Stimulated activated CD4-positive, alpha-beta T cell treated with anti-CD3 and anti-CD28 coated beads, Interleukin-1b, Interleukin-23, amount 100 ng/mL, for 24 hours (primary cell): ENCODE results near the gene FREM1.

ENCODE experiments used
- DNase-seq, 4 experiments: peaks; one replicate each; pipeline ENCODE4 v3.0.0-alpha.2; 2020; ENCODE audit warnings: low read depth in 4 of 4, low spot score in 1 of 4

The FREM1 gene

DNA sequence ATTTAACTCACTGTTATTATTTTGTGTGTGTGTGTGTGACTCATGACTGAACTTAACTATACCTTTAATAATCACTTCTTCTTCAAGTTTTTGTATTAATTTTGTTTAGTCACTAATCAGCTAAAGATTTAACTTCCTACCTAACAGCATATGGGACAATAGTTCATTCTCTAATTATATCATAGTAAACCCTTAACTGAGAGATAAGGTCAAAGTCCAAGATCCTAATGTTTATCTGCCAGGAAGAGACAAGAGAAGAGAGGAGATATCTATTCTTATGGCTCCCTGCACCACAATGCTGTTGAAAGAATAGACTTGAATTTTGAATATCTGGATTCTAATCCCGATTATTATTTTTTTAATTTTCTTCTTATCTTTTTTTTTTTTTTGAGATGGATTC, 28.1 kb downstream of the FREM1 start:
- no peak for DNase-seq

DNA sequence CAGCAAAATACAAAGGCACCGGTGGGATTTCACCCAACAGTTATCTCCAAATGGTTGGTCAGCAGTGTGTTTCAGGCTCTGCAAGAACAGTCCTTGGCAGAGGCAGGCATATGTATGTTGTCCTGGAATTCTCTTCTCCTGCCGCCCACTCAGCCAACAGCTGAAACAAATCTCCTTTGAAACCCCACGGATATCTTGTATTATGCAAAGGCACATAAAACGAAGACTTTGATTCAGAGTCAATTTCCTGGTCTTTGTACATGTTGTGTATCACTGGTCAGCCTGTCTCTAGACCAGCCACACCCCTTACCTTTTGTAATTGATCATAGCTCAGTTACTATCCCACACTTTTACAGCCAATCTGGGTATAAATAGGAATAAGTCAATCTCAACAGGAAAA, 29.2 kb downstream of the FREM1 start:
- no peak for DNase-seq

DNA sequence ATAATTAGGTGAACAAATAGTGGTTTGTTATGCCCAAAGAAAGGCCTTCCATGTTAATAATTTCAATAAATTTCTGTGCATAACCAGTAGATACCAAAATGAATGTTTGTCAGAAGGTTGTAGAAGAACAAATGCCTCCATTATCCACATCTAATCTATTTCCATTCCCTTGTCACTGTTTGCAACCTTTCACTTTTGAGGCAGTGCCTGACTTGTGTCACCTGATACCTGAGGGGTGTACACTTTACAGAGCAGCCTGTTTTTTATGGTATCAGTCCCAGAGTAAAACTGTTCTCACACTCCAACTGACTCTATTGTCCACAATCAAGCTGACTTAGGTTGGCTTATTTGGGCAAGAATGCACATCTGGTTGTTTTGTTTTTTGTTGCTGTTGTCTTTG, 40.1 kb downstream of the FREM1 start:
- DNase-seq: no peak

GRCh38 chr9:14869671-14870070, 40.6 kb downstream of the FREM1 start:
- no peak for DNase-seq

DNA sequence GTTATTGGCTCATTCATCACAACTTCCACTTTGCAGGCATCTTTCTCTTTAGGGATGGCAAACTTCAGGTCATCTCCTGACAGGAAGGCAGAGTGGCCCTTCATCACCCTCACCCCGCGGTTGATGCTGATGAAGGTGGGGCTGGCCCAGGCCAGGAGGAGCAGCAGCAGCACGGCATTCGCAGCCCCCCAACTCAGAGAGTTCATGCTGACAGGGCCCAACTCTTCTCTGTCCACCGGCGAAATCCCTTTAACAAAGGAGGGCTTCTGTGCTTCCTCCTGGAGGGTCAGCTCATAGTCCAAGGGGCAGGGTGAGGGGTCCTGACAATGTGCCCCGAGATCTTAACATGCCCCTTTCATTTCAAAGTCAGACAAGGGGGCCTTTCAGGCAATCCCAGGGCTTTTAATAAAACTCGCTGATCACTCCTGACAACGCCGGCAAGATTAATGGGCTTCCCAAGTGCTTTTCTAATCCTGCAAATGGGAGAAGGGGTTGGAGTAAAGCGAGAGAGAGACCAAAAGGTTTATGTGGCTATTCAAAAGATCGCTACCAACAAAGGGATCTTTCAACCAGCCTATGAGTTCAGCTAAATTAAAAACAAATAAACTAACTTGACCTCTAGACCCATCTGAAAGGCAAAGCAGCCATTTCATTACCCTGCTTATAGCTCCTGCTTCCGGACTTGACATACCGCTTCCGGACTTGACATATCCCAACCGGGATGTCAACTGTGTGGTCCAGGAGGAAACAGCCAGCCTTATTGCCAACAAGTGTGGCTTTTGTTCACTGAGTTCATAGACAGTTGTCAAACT, 41.2 kb downstream of the FREM1 start:
- no peak for DNase-seq

GRCh38 chr9:14868418-14868771, 41.8 kb downstream of the FREM1 start:
- no peak for DNase-seq

DNA sequence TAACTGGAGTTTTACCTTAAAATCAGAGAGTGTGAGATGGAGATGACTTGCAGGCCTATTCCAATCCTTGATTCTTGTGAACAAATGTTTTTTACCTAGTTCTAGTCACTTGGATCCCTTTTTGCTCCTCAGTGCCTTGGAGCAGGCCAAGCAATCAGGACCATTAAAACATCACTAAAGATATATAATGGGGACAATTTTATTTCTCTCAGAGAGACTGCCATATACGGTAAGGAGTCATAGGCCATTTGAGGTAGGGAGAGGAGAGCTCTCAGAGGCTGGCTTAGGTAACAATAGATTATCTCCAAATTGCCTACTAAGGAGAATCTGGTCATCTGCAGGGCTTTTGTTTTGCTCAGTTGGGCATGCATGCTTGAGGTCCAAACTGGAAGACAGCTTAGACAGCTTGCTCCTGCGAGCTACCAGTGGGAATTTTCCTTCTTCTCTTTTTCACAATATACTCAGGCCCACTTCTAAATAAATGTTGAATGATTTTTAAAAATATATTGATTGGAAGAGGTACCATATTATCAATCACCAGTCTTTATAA, 44.0 kb downstream of the FREM1 start:
- no peak for DNase-seq

DNA sequence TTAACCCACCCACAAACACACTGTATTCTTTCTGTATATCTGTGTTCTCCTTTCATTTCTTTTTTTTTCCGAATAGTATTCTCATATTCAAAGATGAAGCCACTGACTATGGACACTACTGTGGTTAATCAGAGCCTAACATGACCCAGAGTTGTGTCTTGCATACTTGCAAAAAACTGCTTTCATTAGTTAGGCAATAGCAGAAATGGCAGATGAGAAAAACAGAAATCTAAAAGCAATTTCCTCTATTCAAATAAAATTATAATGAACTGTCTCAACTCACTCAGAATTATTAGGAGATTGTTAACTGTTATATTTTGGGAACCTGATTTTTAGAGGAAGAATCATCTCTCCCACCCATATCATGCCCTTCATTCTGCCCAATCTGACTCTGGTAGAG, 45.9 kb downstream of the FREM1 start:
- no peak for DNase-seq

- no peak for DNase-seq
Measured at GRCh38 chr9:14863402-14863801, 46.8 kb downstream of the FREM1 start.

DNA sequence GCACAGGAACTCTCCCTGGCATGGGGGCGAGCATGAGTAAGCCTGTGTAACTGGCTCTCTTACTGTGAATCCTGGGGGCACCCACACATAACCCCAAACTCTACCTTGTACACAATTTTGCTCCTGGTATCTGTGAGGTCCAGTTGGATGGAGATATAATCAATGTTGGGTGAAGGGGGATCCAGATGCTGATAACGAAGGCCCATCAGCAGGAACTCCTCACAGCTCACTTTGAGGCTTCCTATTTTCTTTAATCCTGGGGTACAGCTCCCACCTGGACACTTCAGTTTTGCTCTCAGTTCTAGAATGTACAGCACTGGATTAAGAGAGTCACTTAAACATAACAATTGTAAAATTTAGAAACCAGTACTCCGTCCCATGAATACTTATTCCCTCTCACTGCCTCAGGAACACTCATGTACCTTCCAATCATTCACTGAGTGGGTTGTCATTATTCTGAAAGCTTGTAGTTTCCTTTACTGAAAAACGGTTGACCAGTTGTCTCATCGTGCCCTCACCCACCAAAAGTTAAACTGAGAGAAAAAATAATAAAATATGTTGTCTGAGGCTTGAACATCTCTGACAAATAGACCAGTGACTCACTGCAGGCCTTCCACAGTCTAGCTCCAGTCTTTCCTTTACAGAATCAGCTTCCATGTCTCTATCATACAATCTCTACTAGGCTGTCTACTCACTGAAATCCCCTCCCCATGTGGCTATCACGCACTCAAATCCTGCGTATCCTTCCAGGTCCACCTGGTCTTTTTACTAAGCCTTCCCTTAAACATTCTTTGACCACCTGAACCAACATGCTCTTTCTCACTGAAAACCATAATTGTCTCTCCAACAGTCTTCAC, 52.6 kb downstream of the FREM1 start:
- no peak for DNase-seq

DNA sequence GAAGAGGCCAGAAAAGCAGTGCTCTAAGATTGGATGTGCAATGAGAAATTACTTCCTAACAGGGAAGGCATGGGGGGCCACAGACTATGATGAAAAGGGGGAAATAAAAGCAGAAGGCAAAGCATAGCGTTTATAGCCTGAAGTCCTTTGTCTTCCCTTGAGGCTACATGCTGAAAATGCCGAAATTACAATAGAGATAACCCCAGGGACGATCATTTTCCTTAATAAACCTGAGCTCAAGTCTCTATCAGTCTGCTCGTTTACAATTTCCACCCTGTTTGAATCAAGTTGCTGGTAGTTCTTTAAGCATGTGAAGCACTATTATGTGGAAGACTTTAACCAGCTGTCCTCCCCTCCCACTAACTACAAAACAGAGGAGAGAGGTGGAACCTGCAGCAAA, 60.4 kb downstream of the FREM1 start:
- no peak for DNase-seq

DNA sequence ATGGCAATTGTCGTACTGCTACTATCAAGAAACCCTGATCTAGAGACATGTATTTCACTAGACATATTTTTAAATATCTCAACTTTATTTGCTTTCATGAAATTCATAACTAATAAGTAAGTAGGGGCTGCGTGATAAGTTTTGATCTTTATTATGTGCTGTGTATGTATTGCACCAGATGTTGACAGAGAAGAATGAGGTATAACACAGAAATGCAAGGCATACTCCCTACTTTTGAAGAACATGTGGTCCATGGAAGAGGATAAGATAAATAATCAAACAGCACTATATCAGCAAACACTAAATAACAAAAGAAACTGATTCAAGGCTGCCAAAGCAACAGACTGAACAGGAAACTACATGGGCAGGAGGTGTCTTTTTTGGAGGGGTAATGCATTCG, 60.9 kb downstream of the FREM1 start:
- DNase-seq: no peak

GRCh38 chr9:14846871-14847311, 63.3 kb downstream of the FREM1 start:
- peak; percentile 34 to 44 (median 38) for DNase-seq

DNA sequence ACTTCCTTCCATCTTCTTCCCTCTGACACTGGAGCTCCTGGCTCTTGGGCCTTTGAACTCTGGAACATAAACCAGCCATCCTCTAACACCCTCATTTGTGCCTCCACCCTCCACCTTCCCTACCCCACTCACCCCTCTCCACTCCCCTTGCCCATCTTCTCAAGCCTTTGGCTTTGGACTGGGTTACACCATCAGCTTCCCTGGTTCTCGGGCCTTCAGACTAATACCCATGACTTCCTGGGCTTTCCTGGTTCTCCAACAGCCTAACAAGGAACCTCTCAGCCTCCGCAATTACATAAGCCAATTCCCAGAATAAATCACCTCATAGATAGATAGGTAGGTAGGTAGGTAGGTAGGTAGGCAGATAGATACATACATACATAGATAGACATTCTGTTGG, 67.1 kb downstream of the FREM1 start:
- no peak for DNase-seq

DNA sequence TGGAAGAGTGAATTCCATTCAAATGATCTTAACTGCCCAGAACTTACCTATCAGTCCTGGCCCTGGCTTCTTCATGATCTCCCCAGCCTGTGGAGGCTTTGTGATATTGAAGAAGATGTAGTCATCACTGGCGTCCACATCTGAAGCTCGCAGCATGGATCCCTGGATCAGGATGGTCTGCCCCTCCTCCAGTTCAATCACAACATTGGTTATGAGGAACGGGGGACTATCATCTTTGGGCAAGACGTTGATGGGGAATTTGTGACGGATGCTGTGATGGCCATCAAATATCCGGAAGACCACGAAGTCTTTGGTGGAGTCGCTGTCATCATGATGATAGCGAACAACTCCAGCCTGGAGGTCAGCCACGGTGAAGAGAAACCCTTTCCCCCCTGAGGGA, 68.0 kb downstream of the FREM1 start:
- no peak for DNase-seq

DNA sequence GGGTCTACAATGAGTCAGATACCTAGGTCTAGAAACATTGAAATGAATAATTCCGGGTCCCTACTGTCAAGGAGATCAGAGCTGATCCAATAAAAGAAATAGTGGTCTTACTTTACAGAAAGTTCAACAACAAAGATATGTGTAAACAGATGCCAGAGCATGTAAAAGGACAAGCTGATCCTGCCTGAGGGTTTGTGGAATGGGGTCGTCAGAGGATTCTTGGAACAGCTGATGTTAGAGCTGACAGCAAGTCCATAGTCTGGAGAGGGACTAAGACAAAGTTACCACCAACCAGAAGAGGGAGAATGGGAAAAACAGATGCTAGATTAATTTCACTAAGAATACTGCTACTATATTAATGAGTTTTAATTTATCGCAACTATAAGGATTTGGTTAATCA, 71.5 kb downstream of the FREM1 start:
- no peak for DNase-seq

DNA sequence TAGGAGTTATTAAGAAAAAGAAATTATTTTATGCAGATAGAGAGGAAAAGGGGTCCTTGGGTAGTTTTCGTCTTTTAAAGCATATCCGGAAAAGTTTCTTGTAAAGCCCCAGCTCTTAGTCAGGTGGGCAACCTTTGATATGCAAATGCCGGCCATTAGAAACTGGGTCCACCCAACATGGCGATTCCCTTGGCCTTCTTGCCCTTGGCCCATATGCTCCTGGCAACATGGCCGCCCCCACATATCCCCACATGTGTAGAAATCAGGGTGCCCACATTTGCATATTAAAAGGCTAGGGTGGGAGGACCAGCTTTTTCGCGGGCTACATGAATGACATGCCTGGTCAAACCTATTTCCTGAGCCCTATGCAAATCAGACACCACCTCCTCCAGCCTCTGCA, 73.3 kb downstream of the FREM1 start:
- DNase-seq: no peak

DNA sequence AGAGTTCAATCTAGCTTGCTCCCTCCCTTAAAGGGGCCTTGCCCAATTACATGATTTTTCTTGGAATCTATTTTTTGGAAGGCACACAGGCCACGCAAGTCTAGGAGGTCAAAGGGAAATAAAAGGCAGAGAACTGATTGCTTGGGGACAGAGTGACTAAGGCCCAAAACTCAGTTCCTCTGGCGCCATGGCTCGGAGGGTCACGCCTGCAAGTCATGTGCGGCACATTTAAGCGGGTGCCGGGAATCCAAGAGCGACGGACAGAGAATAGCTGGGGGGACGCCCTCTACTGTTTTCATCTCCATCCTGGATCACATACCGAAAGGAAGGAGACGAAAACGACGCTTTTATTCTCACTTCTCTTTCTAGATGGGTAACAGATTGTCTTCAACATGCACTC, 78.6 kb downstream of the FREM1 start:
- DNase-seq: no peak

DNA sequence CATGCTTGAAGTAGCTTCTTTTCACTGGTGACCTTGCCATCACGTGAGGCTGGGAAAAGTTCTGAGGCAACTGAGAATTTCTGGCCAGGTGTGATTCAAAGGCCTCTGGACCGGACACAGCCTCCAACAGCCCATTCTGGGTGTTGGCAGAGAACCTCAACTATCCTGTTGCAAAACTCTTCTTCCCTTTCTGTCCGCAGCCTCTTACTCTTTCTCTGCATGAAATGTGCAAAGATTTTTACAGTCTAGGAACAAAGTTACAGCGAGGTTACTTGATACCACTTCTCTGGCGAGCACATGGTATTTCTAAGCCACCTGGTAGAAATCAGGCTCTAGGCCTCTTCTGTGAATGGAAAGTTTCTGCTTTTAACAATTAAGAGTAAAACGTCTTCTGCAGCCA, 79.2 kb downstream of the FREM1 start:
- DNase-seq: no peak

DNA sequence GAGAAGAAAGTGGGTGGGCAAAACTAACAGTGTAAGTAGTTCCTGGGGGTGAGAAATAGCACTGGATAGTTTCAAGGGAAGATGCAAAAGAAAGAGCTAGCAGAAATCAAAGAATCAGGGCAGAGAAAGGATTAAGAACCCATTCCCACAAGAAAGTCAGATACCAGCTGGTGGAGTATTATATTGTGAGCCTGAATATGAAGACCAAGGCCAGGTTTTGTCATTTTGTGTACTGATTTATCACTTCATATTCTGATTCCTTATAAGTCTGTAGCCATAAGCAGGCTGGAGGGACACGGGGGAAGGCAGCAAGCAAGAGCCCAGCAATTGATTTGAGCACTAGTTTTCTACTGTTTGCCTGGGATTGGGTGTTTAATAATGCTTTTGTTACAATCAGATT, 80.2 kb downstream of the FREM1 start:
- DNase-seq: no peak

GRCh38 chr9:14829204-14829603, 81.0 kb downstream of the FREM1 start:
- no peak for DNase-seq

DNA sequence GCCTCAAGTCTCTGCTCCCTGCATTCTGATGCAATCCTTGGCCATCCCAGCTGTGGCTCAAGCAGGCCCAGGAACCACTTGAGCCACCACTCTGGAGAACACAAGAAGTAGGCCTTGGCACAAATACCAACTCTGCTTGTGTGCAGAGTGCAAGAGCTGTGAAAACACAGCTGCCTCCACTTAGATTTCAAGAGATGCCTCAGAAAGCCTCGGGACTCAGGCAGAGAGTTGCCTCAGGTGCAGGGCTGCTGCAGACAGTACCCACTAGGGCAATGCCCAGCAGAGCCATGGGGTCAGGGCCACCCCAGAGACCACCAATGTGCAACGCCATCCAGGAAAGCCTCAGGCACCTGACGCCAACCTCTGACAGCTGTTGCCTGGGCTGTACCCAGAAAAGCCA, 82.4 kb downstream of the FREM1 start:
- no peak for DNase-seq
